Measurements from ENCODE around the gene GRAMD2B. TPM values are rescaled to one million over a fixed set of nuclear protein-coding genes. Genes with fewer than 3 reads are reported as not detected.

GRAMD2B gene
- total and polyA plus RNA-seq, 2 of the 13 experiments (the other 11 are each of a cell fraction or from before 2014, with no cell fraction given), result 8.1 to 10.6 TPM

GRCh38 chr5:126391386-126391785, 31.8 kb upstream of the GRAMD2B start:
- Histone ChIP-seq H4K20me1 (ENCODE audit: insufficient read depth, low read length) (no peaks in the 10 kb centered on the region), H3K4me1 (ENCODE audit: insufficient read depth, low read length) (peaks cover 8% of the 10 kb centered on the region), H3K4me3 (replicated peaks in 1 of 3; ENCODE audit: insufficient read depth in 1 of 3, low read depth in 2 of 3, low read length in 3 of 3) (no peak overlapping the region), H3K4me2 (ENCODE audit: low read depth, low read length) (no peak overlapping the region), H3K9ac (ENCODE audit: insufficient read depth, low read depth, low read length) (no peak overlapping the region), H3K36me3 (replicated peaks in 1 of 2; ENCODE audit: control insufficient read depth in 1 of 2, insufficient read depth in 2 of 2, low read length in 2 of 2) (no peaks in the 10 kb centered on the region), H3K27ac (ENCODE audit: extremely low read length, insufficient read depth, low read length) (no peak overlapping the region), H2AFZ (ENCODE audit: low read length) (no peak overlapping the region), H3K27me3 (ENCODE audit: control insufficient read depth in 1 of 2, insufficient read depth in 2 of 2, low read length in 2 of 2) (no peaks in the 10 kb centered on the region), H3K79me2 (ENCODE audit: insufficient read depth, low read length) (no peaks in the 10 kb centered on the region), H3K9me3 (ENCODE audit: low read length) (no peaks in the 10 kb centered on the region)
- 100% methylated on average over 1 of the region's 1 CpG for WGBS (ENCODE audit: low lambda C conversion rate)
- in situ Hi-C loops (cut with HindIII; ENCODE audit: extremely low pct_ligation_motif_present, low pct_unique_long_range_greater_than_20kb), result no loop called here
- no TSS peak for BruUV-seq (replicated peaks)
- CTCF ChIA-PET (ENCODE audit: low intra/inter-chr PET ratio, low total read pairs), result no interaction called here
- intact Hi-C loops (cut with micrococcal nuclease; ENCODE audit: unreplicated experiment), result no loop called here
- FAIRE-seq, result no peak
- ATAC-seq, result no peak
- DNase-seq (ENCODE audit: low spot score), result no peak
- POLR2A ChIA-PET, result no interaction called here
- TF ChIP-seq NCOR1 (IDR thresholded peaks at IDR 0.05; ENCODE audit: borderline replicate concordance, low read length) (no peak), PRMT3 (CRISPR knock-in tag; IDR thresholded peaks at IDR 0.05; ENCODE audit: borderline replicate concordance, low read depth) (no peak), SP1 (IDR thresholded peaks at IDR 0.05) (no peak), SP1 (CRISPR knock-in tag; IDR thresholded peaks at IDR 0.05) (no peak), GMEB2 (CRISPR knock-in tag; IDR thresholded peaks at IDR 0.05; ENCODE audit: low read depth) (no peak), ZNF142 (CRISPR knock-in tag; IDR thresholded peaks at IDR 0.05) (no peak), ZNF501 (CRISPR knock-in tag; IDR thresholded peaks at IDR 0.05) (no peak), ZNF263 (CRISPR knock-in tag; IDR thresholded peaks at IDR 0.05) (no peak), TFDP2 (CRISPR knock-in tag; IDR thresholded peaks at IDR 0.05) (no peak), DR1 (CRISPR knock-in tag; IDR thresholded peaks at IDR 0.05) (no peak)
- TF ChIP-seq, protein P1, sequence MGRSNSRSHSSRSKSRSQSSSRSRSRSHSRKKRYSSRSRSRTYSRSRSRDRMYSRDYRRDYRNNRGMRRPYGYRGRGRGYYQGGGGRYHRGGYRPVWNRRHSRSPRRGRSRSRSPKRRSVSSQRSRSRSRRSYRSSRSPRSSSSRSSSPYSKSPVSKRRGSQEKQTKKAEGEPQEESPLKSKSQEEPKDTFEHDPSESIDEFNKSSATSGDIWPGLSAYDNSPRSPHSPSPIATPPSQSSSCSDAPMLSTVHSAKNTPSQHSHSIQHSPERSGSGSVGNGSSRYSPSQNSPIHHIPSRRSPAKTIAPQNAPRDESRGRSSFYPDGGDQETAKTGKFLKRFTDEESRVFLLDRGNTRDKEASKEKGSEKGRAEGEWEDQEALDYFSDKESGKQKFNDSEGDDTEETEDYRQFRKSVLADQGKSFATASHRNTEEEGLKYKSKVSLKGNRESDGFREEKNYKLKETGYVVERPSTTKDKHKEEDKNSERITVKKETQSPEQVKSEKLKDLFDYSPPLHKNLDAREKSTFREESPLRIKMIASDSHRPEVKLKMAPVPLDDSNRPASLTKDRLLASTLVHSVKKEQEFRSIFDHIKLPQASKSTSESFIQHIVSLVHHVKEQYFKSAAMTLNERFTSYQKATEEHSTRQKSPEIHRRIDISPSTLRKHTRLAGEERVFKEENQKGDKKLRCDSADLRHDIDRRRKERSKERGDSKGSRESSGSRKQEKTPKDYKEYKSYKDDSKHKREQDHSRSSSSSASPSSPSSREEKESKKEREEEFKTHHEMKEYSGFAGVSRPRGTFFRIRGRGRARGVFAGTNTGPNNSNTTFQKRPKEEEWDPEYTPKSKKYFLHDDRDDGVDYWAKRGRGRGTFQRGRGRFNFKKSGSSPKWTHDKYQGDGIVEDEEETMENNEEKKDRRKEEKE (IDR thresholded peaks at IDR 0.05), result no peak

Data from HepG2 (cell line).